T-helper 2 cell treated with Interferon-gamma antibody and Interleukin-4, amounts not matched to agents 100 ng/mL and 5 ng/mL, for 36 hours (primary cell): ENCODE results near the gene MRS2. TPM values are rescaled to one million over a fixed set of nuclear protein-coding genes. Genes with fewer than 3 reads are reported as not detected.

Experiments
- intact Hi-C: fragments of 100-400 bp; cut with micrococcal nuclease; formaldehyde crosslinking; loops from one replicate; pipeline ENCODE4 v1.15.1; 2023
- total RNA-seq: library from RNA; stranded (reverse); gene quantifications from 2 replicates; pipeline ENCODE4 v1.2.3, GENCODE V29; 2022

MRS2 gene
- total RNA-seq, 1 donor from 2014 or later, result 21.7 TPM

- intact Hi-C loops, result no loop called here
Measured at GRCh38 chr6:24426729-24427446, 24.2 kb downstream of the MRS2 start.

GRCh38 chr6:24428615-24429014, 25.9 kb downstream of the MRS2 start:
- intact Hi-C loops, result no loop called here

GRCh38 chr6:24429146-24429545, 26.4 kb downstream of the MRS2 start:
- intact Hi-C loops, result no loop called here

DNA sequence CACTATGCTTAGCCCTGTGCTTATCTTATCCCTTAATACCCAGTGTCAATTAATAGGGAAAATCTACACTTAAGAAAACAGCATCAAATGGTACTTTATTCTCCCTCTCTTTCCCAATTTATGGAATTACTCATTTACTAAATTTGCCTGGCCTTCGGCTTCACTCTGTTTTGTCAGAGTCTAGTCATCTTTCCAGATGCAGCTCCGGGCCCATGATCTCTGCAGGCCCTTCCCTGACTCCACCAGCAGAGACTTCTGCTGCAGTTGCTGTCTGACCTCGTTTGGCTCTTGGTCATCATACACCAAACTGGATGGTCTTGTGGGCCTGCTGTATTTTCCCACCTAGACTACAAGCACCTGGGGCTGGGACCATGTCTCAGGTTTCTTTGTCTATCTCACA, 27.4 kb downstream of the MRS2 start:
- intact Hi-C loops, result loop anchor here (5.0 to 10.0 kb wide), 2 partner anchors 65 to 262 kb away; partner anchors contain the start of gene ALDH5A1

DNA sequence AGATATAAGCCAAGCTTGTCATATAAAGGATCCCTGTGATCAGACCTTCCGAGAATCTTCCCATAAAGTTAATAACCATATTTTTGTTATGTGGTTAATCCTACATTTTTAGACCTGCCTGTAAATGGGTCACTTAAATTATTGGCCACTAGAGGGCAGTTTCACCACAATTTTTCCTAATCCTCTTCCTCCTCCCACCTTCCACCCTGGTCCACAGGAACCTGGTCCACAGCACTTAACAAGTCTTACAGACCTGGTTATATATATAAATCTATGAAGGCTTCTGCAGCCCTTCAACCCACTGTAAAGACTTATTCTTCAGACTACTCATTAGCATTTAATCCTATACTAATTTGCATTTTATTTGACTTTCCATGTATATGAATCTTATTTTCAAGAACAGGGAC, 28.3 kb downstream of the MRS2 start:
- intact Hi-C loops, result loop anchor here (1.0 to 10.0 kb wide), 3 partner anchors 64 to 261 kb away; partner anchors contain the start of gene ALDH5A1

GRCh38 chr6:24432611-24433010, 29.9 kb downstream of the MRS2 start:
- intact Hi-C loops, result loop anchor here (5.0 to 10.0 kb wide), 2 partner anchors 62 to 260 kb away; partner anchors contain the start of gene ALDH5A1

GRCh38 chr6:24436979-24437378, 34.2 kb downstream of the MRS2 start:
- intact Hi-C loops, result loop anchor here (10.0 kb wide), 1 partner anchor 58 kb away; the partner anchor contains the start of gene ALDH5A1

DNA sequence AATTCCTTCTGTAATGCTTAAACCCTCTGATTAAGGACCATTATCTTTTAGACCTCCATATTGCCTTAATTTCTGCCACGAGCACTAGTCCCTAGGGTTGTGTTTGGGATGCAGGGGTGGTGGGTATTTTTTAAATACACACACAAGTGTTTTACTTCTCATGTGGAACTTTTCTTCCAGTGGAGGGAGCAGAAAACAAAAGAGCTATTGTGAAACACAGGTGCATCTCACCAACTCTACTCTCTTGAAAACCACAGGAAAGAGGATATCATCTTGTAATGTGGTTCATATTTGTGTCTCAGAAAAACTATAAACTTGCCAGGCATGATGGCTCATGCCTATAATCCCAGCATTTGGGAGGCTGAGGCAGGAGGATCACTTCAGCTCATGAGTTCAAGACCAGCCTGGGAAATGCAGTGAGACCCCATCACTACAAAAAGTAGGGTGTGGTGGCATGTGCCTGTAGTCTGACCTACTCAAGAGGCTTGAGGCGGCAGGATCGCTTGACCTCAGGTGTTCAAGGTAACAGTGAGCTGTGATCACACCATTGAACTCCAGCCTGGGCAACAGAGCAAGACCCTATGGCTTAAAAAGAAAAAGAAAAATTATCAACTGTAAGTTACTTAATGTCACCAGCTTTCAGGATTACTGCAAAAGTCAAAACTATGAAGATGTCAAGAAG, 37.3 kb downstream of the MRS2 start:
- intact Hi-C loops, result loop anchor here (10.0 kb wide), 1 partner anchor 55 kb away; the partner anchor contains the start of gene ALDH5A1

GRCh38 chr6:24440897-24441598, 38.3 kb downstream of the MRS2 start:
- intact Hi-C loops, result no loop called here

DNA sequence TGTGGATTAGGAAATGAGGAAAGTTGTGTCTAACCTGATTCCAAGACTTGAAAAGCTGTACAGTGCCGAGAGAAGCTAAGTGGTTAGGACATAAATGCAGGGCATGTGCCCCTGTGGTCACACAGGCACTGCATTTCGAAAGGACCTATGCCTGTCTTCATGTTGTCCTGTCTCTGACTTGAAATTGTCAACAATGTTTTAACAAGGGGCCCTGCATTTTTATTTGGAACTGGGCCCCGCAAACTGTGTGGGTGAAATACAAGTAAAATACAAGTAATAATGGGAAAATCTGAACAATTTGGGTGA, 38.8 kb downstream of the MRS2 start:
- intact Hi-C loops, result no loop called here

DNA sequence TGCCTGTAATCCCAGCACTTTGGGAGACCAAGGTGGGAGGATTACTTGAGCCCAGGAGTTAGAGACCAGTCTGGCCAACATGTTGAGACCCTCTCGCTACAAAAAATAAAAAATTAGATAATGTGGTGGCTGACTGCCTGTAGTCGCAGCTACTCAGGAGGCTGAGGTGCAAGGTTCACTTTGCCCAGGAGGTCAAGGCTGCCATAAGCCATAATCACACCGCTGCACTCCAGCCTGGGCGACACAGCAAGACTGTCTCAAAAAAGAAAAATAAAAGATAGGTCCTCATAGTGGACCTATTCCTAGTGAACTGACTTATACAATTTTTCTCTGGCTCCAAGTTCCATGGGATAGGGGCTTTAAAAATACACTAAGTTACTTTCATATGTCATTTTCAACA, 41.9 kb downstream of the MRS2 start:
- intact Hi-C loops, result no loop called here

DNA sequence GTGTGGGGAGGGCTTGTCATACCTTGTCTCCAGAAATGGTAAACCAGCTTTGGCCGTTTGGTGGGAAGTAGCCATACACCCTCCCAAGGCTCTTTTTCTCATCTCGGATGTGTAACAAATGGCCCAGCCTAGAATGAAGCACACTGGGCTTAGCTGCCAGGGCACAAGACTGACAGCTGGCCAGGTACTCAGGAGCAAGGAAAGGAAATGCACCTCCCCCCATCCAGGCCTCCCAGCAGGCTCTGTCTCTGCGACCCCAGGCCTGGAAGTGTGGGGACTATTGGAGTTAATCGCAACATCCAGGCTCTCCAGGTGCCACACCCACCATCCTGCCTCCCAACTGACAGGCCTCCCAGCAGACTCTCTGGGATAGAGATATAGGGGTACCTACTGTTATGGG, 43.0 kb downstream of the MRS2 start:
- intact Hi-C loops, result no loop called here

DNA sequence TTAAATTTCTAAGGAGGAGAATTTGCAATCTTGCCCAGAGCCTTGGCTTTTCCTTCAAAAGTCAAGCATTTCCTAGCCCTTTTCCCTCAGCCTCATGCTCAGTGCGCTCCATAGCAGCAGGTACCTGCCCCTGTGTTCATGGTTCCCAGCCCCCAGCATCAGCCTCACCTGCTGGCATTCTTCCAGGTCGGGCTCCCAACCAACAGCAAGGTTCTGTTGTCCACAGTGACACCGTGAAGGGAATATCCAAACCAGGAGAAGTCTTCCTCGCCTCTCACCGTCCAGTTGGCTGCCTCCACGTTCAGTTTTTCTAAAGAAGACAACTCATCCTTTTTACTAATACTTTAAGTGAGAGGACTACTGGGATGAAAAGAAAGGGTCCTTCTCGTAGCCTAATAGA, 43.9 kb downstream of the MRS2 start:
- intact Hi-C loops, result no loop called here

- intact Hi-C loops, result no loop called here
Measured at GRCh38 chr6:24448396-24448795, 45.7 kb downstream of the MRS2 start.

GRCh38 chr6:24448828-24449525, 46.2 kb downstream of the MRS2 start:
- intact Hi-C loops, result no loop called here

GRCh38 chr6:24451581-24452388, 49.0 kb downstream of the MRS2 start:
- intact Hi-C loops, result no loop called here

DNA sequence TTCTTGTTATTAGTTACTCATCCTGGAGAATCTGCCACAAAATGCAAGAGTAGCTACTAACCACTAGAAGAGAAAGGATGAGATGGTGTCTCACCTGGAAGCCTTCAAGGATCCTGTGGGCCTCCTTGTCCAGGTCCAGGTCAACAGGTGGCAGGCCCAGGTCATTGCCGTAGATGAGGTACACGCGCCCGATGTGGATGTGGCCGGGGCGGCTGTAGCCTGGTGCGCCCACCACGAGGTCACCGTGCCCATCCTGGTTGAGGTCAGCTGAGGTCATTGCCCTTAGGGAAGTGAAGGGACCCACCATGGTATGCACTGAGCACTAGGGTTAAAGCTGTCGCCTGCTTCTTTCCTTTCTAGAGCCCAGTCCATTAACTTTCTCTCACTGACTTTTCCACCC, 51.2 kb downstream of the MRS2 start:
- intact Hi-C loops, result no loop called here

DNA sequence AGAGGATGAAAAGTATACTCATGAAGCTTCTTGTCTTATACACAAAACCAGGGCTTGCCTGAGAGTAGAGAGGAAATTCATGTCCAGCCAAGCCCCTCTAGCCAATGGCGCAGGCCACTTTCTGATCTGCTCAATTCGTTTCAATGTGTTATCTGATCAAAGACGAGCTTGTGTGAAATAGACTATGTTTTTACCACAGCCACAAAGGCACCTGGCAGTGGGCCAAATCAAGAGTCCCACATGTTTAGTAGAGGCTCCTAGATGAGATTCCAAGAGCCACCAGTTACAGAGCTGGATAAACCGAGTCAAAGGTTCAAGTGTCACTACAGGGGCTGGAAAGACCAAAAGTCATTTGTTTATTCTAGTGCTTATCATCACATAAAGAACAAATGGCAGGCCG, 51.7 kb downstream of the MRS2 start:
- intact Hi-C loops, result no loop called here

GRCh38 chr6:24455061-24455460, 52.3 kb downstream of the MRS2 start:
- intact Hi-C loops, result no loop called here

GRCh38 chr6:24458134-24458533, 55.4 kb downstream of the MRS2 start:
- intact Hi-C loops, result no loop called here

- intact Hi-C loops, result no loop called here
Measured at GRCh38 chr6:24458941-24459340, 56.2 kb downstream of the MRS2 start.
